Spleen (tissue), 11 donors: ENCODE results near the gene REC114. TPM values are rescaled to one million over a fixed set of nuclear protein-coding genes. Genes with fewer than 3 reads are reported as not detected.

ENCODE experiments used
- DNase-seq: peaks from one replicate; pipeline ENCODE4 v3.0.0-alpha.2; 2020
- H3K27ac ChIP-seq, 8 donors: fragments of 200-600 bp; sonication (generic) in 7 of 8; 1 replicate in 4 of 8; 2 replicates in 4 of 8; pipeline versions ENCODE4 v1.5.0 to v1.8.0; 2016 to 2021; ENCODE audit warnings: inconsistent platforms in 4 of 8, mild to moderate bottlenecking in 4 of 8, moderate library complexity in 1 of 8
- H3K27me3 ChIP-seq, 7 donors: fragments of 200-600 bp; sonication (generic) in 6 of 7; replicated peaks in 1 of 7; 1 replicate in 4 of 7; 2 replicates in 3 of 7; pipeline versions ENCODE4 v1.5.0 to v1.8.0; 2016 to 2021; ENCODE audit warnings: inconsistent platforms in 3 of 7, mild to moderate bottlenecking in 1 of 7
- H3K36me3 ChIP-seq, 6 donors: fragments of 200-600 bp; sonication (generic) in 5 of 6; 1 replicate in 4 of 6; 2 replicates in 2 of 6; pipeline versions ENCODE4 v1.5.0 to v1.8.0; 2016 to 2021; ENCODE audit warnings: inconsistent platforms in 2 of 6
- H3K4me1 ChIP-seq, 6 donors: fragments of 200-600 bp; sonication (generic) in 5 of 6; 1 replicate in 3 of 6; 2 replicates in 3 of 6; pipeline versions ENCODE4 v1.5.0 to v1.8.0; 2016 to 2021; ENCODE audit warnings: inconsistent platforms in 3 of 6
- H3K4me3 ChIP-seq, 8 donors: fragments of 200-600 bp; sonication (generic) in 7 of 8; 1 replicate in 4 of 8; 2 replicates in 4 of 8; pipeline versions ENCODE4 v1.5.0 to v1.8.0; 2016 to 2021; ENCODE audit warnings: inconsistent platforms in 4 of 8, mild to moderate bottlenecking in 4 of 8, moderate library complexity in 2 of 8
- H3K9me3 ChIP-seq, 8 donors: fragments of 200-600 bp; sonication (generic) in 7 of 8; 1 replicate in 4 of 8; 2 replicates in 4 of 8; pipeline versions ENCODE4 v1.5.0 to v1.8.0; 2016 to 2021; ENCODE audit warnings: inconsistent platforms in 4 of 8
- POLR2A ChIP-seq, 3 donors: fragments of 450-650 bp; IDR thresholded peaks; one replicate each; pipeline ENCODE4 v1.5.1; 2017; ENCODE audit warnings: antibody characterized with exemption in 3 of 3, mild to moderate bottlenecking in 1 of 3
- POLR2AphosphoS5 ChIP-seq, 3 donors: sonication (generic); formaldehyde crosslinking; IDR thresholded peaks; one replicate each; pipeline ENCODE4 v1.5.1; 2017; ENCODE audit warnings: antibody characterized with exemption in 3 of 3
- WGBS, 5 donors: extraction: QIAGEN DNeasy Blood & Tissue Kit in 3 of 5; methylation state at CpG; one replicate each; pipeline versions ENCODE4 v1.1.5 to v1.1.7; 2013 to 2018; 5-methylcytosine and 5-hydroxymethylcytosine counted together
- intact Hi-C: fragments of 100-400 bp; cut with DNase I; formaldehyde crosslinking; loops from one replicate; pipeline ENCODE4 v1.15.0; 2023; ENCODE audit warnings: low total_unique reads
- polyA plus RNA-seq, 3 donors: library from polyadenylated mRNA; stranded (reverse); fragments of 200-250 nt; gene quantifications; one replicate each; pipeline ENCODE4 v1.2.1, GENCODE V29; 2013
- total RNA-seq, 7 donors: library from RNA; depleted of rRNA in 3 of 7; stranded (reverse); fragments of >200 nt in 3 of 7; fragmentation: NEBNext Ultra II Directional in 4 of 7; extraction: Animal tissue kit (Norgen Biotek cat#: 25700) in 4 of 7; gene quantifications; one replicate each; pipeline versions ENCODE4 v1.1.0 to v1.2.1, GENCODE V29; 2016 to 2021
- TF ChIP-seq, protein P1 (sequence below), 11 experiments: fragments of 200-600 bp in 7 of 11; fragments of 450-650 bp in 4 of 11; sonication (generic) in 4 of 11; IDR thresholded peaks in 8 of 11; conservative IDR thresholded peaks in 3 of 11; 1 replicate in 7 of 11; 2 replicates in 4 of 11; pipeline versions ENCODE4 v1.4.0 to v1.8.0; 2016 to 2021; ENCODE audit warnings: antibody characterized with exemption in 11 of 11, inconsistent platforms in 4 of 11, mild to moderate bottlenecking in 1 of 11
- donor health status: healthy with polysubstance abuse.
- donor health status: DM: no; HTN: no; CAD: no; lungs with moderate emphysema.
- donor health status: DM: no; HTN: no; CAD: no.
- donor health status: Bipolar disorder and iron deficiency.
- donor health status: healthy.
- donor health status: DM: no; HTN: no; CAD: no.
- donor health status: DM: yes; HTN: yes; CAD: no.

REC114 gene
- total and polyA plus RNA-seq, 10 donors = not detected

- no peak for DNase-seq
- TF ChIP-seq, protein P1, sequence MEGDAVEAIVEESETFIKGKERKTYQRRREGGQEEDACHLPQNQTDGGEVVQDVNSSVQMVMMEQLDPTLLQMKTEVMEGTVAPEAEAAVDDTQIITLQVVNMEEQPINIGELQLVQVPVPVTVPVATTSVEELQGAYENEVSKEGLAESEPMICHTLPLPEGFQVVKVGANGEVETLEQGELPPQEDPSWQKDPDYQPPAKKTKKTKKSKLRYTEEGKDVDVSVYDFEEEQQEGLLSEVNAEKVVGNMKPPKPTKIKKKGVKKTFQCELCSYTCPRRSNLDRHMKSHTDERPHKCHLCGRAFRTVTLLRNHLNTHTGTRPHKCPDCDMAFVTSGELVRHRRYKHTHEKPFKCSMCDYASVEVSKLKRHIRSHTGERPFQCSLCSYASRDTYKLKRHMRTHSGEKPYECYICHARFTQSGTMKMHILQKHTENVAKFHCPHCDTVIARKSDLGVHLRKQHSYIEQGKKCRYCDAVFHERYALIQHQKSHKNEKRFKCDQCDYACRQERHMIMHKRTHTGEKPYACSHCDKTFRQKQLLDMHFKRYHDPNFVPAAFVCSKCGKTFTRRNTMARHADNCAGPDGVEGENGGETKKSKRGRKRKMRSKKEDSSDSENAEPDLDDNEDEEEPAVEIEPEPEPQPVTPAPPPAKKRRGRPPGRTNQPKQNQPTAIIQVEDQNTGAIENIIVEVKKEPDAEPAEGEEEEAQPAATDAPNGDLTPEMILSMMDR (IDR thresholded peaks at IDR 0.05 in 8 of 11, conservative IDR thresholded peaks at IDR 0.05 in 3 of 11) = no peak
- no peak for TF ChIP-seq POLR2A (IDR thresholded peaks at IDR 0.05)
- TF ChIP-seq POLR2AphosphoS5 (IDR thresholded peaks at IDR 0.05) = no peak
- intact Hi-C loops = no loop called here
- H3K4me3 ChIP-seq = no peak overlapping the region
- H3K36me3 ChIP-seq = no peaks in the 10 kb centered on the region
- 75 to 90% (median 84%) methylated on average over 1 of the region's 1 CpG for WGBS, 5 donors
- no peaks in the 10 kb centered on the region for H3K4me1 ChIP-seq
- no peaks in the 10 kb centered on the region for H3K27me3 ChIP-seq
- H3K9me3 ChIP-seq = no peaks in the 10 kb centered on the region
- no peak overlapping the region for H3K27ac ChIP-seq
Measured at GRCh38 chr15:73522011-73522410, 79.0 kb downstream of the REC114 start.

- WGBS, 5 donors = 81 to 96% (median 93%) methylated on average over 1 of the region's 1 CpG
- Histone ChIP-seq H3K36me3 (no peaks in the 10 kb centered on the region), H3K4me3 (no peak overlapping the region), H3K4me1 (no peaks in the 10 kb centered on the region), H3K27ac (no peak overlapping the region), H3K27me3 (no peaks in the 10 kb centered on the region), H3K9me3 (no peaks in the 10 kb centered on the region)
- no peak for DNase-seq
- intact Hi-C loops = no loop called here
- TF ChIP-seq POLR2A (IDR thresholded peaks at IDR 0.05) (no peak), POLR2AphosphoS5 (IDR thresholded peaks at IDR 0.05) (no peak)
- TF ChIP-seq, protein P1 (IDR thresholded peaks at IDR 0.05 in 8 of 11, conservative IDR thresholded peaks at IDR 0.05 in 3 of 11) = no peak
Measured at GRCh38 chr15:73524919-73525318, 82.0 kb downstream of the REC114 start.

- TF ChIP-seq POLR2AphosphoS5 (IDR thresholded peaks at IDR 0.05) (no peak), POLR2A (IDR thresholded peaks at IDR 0.05) (no peak)
- TF ChIP-seq, protein P1 (IDR thresholded peaks at IDR 0.05 in 8 of 11, conservative IDR thresholded peaks at IDR 0.05 in 3 of 11) = no peak
- H3K4me1 ChIP-seq = no peaks in the 10 kb centered on the region
- H3K4me3 ChIP-seq = no peak overlapping the region
- no peak for DNase-seq
- no peaks in the 10 kb centered on the region for H3K9me3 ChIP-seq
- no peaks in the 10 kb centered on the region for H3K36me3 ChIP-seq
- no peaks in the 10 kb centered on the region for H3K27me3 ChIP-seq
- WGBS, 5 donors = 93 to 98% (median 94%) methylated on average over 2 of the region's 2 CpGs
- no peak overlapping the region for H3K27ac ChIP-seq
- intact Hi-C loops = no loop called here
Measured at GRCh38 chr15:73527598-73527997, 84.6 kb downstream of the REC114 start.

DNA sequence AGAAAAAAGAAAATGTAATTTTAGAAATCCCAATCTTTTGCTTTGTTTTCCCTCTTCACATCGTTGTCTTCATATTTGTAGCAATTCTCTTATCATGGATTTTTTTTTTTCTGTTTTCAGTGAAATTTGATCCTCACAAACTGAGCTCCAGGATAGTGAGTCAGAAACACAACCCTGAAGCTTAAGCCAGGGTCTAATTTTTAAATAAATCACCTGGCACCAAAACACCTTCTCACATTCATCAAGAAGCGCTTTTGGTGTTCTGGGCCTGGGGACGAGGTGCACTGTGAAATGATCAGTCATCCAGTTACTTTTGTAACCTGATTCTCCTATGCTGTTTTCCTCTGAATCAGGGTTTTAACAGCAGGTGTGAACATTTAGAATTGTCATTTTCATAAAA, 87.7 kb downstream of the REC114 start:
- TF ChIP-seq POLR2A (IDR thresholded peaks at IDR 0.05) = no peak
- TF ChIP-seq, protein P1 (IDR thresholded peaks at IDR 0.05 in 8 of 11, conservative IDR thresholded peaks at IDR 0.05 in 3 of 11) = no peak
- TF ChIP-seq POLR2AphosphoS5 (IDR thresholded peaks at IDR 0.05) = no peak
- 82 to 91% (median 86%) methylated on average over 3 of the region's 3 CpGs for WGBS, 5 donors
- intact Hi-C loops = no loop called here

More for the DNA sequence above, 87.7 kb downstream of the REC114 start:
- no peak for DNase-seq
- H3K27ac ChIP-seq = no peak overlapping the region
- no peaks in the 10 kb centered on the region for H3K9me3 ChIP-seq
- no peak overlapping the region for H3K4me3 ChIP-seq
- no peaks in the 10 kb centered on the region for H3K27me3 ChIP-seq
- no peaks in the 10 kb centered on the region for H3K36me3 ChIP-seq
- no peaks in the 10 kb centered on the region for H3K4me1 ChIP-seq
